Ovary (tissue), 9 donors: Measurements from ENCODE around the gene AKAP6. TPM values are rescaled to one million over a fixed set of nuclear protein-coding genes. Genes with fewer than 3 reads are reported as not detected.

ENCODE experiments used
- DNase-seq, 5 donors: peaks; one replicate each; pipeline ENCODE4 v3.0.0-alpha.2; 2019 to 2020
- H3K27ac ChIP-seq, 2 donors: fragments of 200-600 bp; one replicate each; pipeline versions ENCODE4 v1.5.1 to v1.8.0; 2019 to 2022
- H3K27me3 ChIP-seq: fragments of 200-600 bp; one replicate; pipeline ENCODE4 v1.8.0; 2022
- H3K36me3 ChIP-seq: fragments of 200-600 bp; sonication (generic); one replicate; pipeline ENCODE4 v1.5.1; 2019
- H3K4me1 ChIP-seq: one replicate; pipeline ENCODE4 v1.8.1; 2013; ENCODE audit warnings: mild to moderate bottlenecking, moderate library complexity; ENCODE audit not compliant: insufficient read depth
- H3K4me3 ChIP-seq: fragments of 200-600 bp; sonication (generic); one replicate; pipeline ENCODE4 v1.5.1; 2017
- H3K9me3 ChIP-seq, 2 donors: fragments of 200-600 bp in 1 of 2; sonication (generic) in 1 of 2; one replicate each; pipeline versions ENCODE4 v1.5.1 to v1.8.1; 2013 to 2019; ENCODE audit warnings: mild to moderate bottlenecking in 1 of 2, moderate library complexity in 1 of 2
- EP300 ChIP-seq: sonication (generic); formaldehyde crosslinking; IDR thresholded peaks from one replicate; pipeline ENCODE4 v1.6.1; 2017; ENCODE audit warnings: antibody characterized with exemption
- POLR2A ChIP-seq: fragments of 450-650 bp; IDR thresholded peaks from one replicate; pipeline ENCODE4 v1.6.1; 2017; ENCODE audit warnings: antibody characterized with exemption, mild to moderate bottlenecking, moderate library complexity
- WGBS, 3 donors: extraction: QIAGEN DNeasy Blood & Tissue Kit in 1 of 3; methylation state at CpG; one replicate each; pipeline versions ENCODE4 v1.1.5 to v1.1.7; 2013 to 2017; 5-methylcytosine and 5-hydroxymethylcytosine counted together
- intact Hi-C, 4 donors: fragments of 100-400 bp; cut with DNase I; formaldehyde crosslinking; loops; one replicate each; pipeline versions ENCODE4 v1.11.0 to v1.15.1; 2022 to 2023
- polyA plus RNA-seq, 2 donors: library from polyadenylated mRNA; stranded (reverse); fragments of 200-250 nt in 1 of 2; fragments of 350-450 nt in 1 of 2; fragmentation: Illumina TruSeq in 1 of 2; extraction: RNeasy Lipid Tissue Mini Kit (QIAGEN cat#74804) in 1 of 2; gene quantifications; one replicate each; pipeline ENCODE4 v1.2.3, GENCODE V29; 2013 to 2014
- total RNA-seq, 7 donors: library from RNA; depleted of rRNA in 2 of 7; stranded (reverse); fragments of >200 nt in 2 of 7; fragmentation: NEBNext Ultra II Directional in 3 of 7; extraction: Animal tissue kit (Norgen Biotek cat#: 25700) in 3 of 7; gene quantifications; one replicate each; pipeline versions ENCODE4 v1.1.0 to v1.2.4, GENCODE V29; 2016 to 2023
- TF ChIP-seq, protein P1 (sequence below), 3 donors: fragments of 450-650 bp in 2 of 3; fragments of 200-600 bp in 1 of 3; IDR thresholded peaks; one replicate each; pipeline versions ENCODE4 v1.5.1 to v1.8.0; 2016 to 2022; ENCODE audit warnings: antibody characterized with exemption in 3 of 3, mild to moderate bottlenecking in 1 of 3
- donor health status: DM: no; HTN: no; CAD: no; lungs with moderate emphysema.
- donor health status: DM: no; HTN: no; CAD: no.
- donor health status: Bipolar disorder and iron deficiency.
- donor health status: DM: yes; HTN: yes; CAD: no.
- donor health status: DM: no; HTN: no; CAD: no.
- donor health status: DM: yes; HTN: yes; CAD: no.

AKAP6 gene
- total and polyA plus RNA-seq, 9 donors: 2.3 to 13.1 (median 6.9) TPM

DNA sequence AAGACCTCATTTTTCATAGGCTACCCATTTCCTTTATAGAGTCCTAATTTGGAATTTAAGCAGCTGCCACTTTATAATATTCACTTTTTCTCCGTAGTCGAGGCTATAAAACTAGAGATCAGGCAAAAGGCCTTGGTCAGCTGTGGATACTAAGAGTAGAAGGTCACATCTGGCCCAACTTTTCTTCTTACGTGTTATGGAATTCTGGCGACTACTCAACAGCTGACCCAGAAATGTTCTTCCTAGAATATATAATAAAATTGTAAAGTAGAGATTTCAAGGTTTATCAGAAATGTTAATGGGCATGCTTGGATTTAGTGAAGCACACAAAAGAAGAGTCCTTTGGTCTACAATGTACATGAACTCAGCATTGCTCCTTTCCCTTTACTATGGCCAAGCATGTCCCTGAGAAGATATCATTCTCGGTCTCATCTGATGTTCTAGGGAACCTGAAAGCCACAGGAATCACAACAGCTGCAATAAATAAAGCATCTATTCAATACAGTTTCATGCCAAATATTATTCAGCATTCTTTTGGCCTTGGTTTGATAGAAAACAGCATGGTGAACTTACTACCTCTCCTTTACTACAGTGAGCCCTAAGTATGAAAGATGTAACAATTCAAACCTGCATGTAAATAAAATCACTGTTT lies 348.2 kb downstream of the AKAP6 start:
- intact Hi-C loops: no loop called here
- no peak for DNase-seq
- WGBS, 3 donors: 40 to 50% (median 41%) methylated on average over 5 of the region's 5 CpGs

DNA sequence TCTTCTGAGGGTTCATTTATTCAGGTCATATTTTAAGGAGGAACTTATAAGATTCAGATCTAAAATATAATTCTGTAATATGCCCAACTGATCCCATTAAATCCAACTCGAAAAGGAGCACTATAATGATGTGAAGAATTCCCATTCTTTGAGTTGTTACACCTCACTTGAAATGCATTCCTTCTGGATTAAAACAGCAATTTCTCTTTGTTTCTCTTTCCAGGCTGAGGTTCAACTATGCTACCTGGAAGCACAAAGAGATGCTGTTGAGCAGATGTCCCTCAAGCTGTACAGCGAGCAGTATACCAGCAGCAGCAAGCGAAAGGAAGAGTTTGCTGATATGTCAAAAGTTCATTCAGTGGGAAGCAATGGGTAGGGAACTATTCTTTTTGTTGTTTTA lies 349.0 kb downstream of the AKAP6 start:
- intact Hi-C loops: no loop called here
- no peak overlapping the region for H3K4me3 ChIP-seq
- no peaks in the 10 kb centered on the region for H3K4me1 ChIP-seq
- TF ChIP-seq, protein P1, sequence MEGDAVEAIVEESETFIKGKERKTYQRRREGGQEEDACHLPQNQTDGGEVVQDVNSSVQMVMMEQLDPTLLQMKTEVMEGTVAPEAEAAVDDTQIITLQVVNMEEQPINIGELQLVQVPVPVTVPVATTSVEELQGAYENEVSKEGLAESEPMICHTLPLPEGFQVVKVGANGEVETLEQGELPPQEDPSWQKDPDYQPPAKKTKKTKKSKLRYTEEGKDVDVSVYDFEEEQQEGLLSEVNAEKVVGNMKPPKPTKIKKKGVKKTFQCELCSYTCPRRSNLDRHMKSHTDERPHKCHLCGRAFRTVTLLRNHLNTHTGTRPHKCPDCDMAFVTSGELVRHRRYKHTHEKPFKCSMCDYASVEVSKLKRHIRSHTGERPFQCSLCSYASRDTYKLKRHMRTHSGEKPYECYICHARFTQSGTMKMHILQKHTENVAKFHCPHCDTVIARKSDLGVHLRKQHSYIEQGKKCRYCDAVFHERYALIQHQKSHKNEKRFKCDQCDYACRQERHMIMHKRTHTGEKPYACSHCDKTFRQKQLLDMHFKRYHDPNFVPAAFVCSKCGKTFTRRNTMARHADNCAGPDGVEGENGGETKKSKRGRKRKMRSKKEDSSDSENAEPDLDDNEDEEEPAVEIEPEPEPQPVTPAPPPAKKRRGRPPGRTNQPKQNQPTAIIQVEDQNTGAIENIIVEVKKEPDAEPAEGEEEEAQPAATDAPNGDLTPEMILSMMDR (IDR thresholded peaks at IDR 0.05): no peak
- no peak for TF ChIP-seq POLR2A
- no peak for TF ChIP-seq EP300
- DNase-seq: no peak
- no peaks in the 10 kb centered on the region for H3K36me3 ChIP-seq
- no peak overlapping the region for H3K27ac ChIP-seq
- WGBS, 3 donors: 91 to 95% (median 91%) methylated on average over 3 of the region's 3 CpGs
- H3K9me3 ChIP-seq: no peaks in the 10 kb centered on the region
- H3K27me3 ChIP-seq: no peaks in the 10 kb centered on the region

More for the DNA sequence above, 348.2 kb downstream of the AKAP6 start:
- H3K27me3 ChIP-seq: no peaks in the 10 kb centered on the region
- H3K9me3 ChIP-seq: no peaks in the 10 kb centered on the region
- H3K27ac ChIP-seq: no peak overlapping the region
- TF ChIP-seq EP300: no peak
- TF ChIP-seq POLR2A: no peak
- no peaks in the 10 kb centered on the region for H3K36me3 ChIP-seq
- H3K4me3 ChIP-seq: no peak overlapping the region
- H3K4me1 ChIP-seq: no peaks in the 10 kb centered on the region

DNA sequence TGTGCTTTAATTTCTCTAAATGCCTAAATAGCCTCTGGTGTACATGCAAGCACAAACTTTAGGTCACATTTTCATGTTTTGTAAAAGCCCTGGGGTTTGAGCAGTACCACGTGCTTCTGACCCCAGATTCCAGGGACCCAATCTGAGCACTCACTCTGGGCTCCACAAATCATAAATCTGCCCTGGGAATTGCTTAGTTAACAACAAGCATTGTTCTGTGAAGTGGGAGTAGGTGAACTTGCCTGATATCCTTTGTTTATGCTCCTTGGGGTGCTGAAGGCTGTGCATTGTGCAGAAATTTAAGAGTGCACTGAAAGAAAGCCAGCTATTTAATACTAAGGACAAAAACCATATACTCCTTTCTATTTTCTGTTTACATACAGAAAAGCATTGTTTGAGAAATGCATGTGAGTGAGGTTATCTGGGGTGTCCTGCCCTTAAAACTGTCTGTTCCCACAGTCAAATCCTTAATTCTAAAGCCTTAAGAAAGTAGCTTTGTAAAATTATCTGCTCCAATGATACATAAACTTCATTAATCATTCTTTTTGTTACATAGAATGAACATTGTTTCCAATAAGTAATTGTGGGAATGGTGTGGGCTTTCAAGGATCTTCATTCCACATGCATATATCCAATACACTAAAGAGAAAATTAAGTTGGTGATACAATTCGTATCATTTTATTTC lies 351.0 kb downstream of the AKAP6 start:
- no peaks in the 10 kb centered on the region for H3K36me3 ChIP-seq
- intact Hi-C loops: no loop called here
- no peak overlapping the region for H3K4me3 ChIP-seq
- no peak for DNase-seq
- no peaks in the 10 kb centered on the region for H3K4me1 ChIP-seq
- TF ChIP-seq POLR2A (no peak), EP300 (no peak)
- TF ChIP-seq, protein P1 (IDR thresholded peaks at IDR 0.05): no peak
- no peaks in the 10 kb centered on the region for H3K9me3 ChIP-seq
- WGBS, 3 donors: 46 to 57% (median 48%) methylated on average over 2 of the region's 2 CpGs
- no peak overlapping the region for H3K27ac ChIP-seq
- no peaks in the 10 kb centered on the region for H3K27me3 ChIP-seq

DNA sequence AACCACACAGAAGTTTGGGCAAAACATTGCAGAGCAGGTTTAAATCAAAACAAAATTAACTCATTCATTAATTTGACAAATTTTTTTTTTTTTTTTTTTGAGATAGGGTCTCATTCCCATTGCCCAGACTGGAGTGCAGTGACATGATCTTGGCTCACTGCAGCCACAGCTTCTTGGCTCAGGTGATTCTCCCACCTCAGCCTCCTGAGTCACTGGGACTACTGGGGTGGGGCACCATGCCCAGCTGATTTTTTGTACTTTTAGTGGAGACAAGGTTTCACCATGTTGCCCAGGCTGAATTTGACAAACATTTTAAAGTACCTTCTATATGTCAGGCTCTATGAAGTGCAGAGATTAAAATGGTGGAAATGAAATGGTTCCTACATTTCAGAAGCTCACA lies 352.5 kb downstream of the AKAP6 start:
- H3K9me3 ChIP-seq: no peaks in the 10 kb centered on the region
- TF ChIP-seq, protein P1 (IDR thresholded peaks at IDR 0.05): no peak
- TF ChIP-seq POLR2A: no peak
- no peak for TF ChIP-seq EP300
- intact Hi-C loops: no loop called here
- no peak for DNase-seq
- no peak overlapping the region for H3K4me3 ChIP-seq
- H3K36me3 ChIP-seq: no peaks in the 10 kb centered on the region
- H3K27ac ChIP-seq: no peak overlapping the region
- no peaks in the 10 kb centered on the region for H3K4me1 ChIP-seq
- no peaks in the 10 kb centered on the region for H3K27me3 ChIP-seq

DNA sequence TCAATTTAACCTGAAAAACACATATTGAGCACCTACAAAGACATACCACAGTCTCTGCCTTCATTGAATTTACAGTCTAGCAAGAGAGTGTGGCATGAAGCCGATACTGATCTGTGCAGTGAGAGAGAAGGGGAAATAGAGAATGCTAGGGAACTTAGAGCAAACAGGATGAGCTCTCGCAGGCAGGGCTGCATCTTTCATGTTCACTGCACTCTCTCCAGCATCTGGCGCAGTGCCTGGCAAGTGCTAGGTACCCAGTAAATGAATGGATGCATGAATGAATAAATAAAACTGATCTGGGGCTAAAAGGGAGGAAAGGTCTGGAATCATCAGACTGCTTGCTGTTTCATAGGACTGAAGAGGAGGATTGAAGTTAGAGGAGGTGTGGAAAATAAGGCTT lies 353.1 kb downstream of the AKAP6 start:
- DNase-seq: no peak
- no peak for TF ChIP-seq EP300
- TF ChIP-seq, protein P1 (IDR thresholded peaks at IDR 0.05): no peak
- TF ChIP-seq POLR2A: no peak
- H3K27me3 ChIP-seq: no peaks in the 10 kb centered on the region
- H3K36me3 ChIP-seq: no peaks in the 10 kb centered on the region
- no peaks in the 10 kb centered on the region for H3K9me3 ChIP-seq
- no peak overlapping the region for H3K4me3 ChIP-seq
- no peaks in the 10 kb centered on the region for H3K4me1 ChIP-seq
- H3K27ac ChIP-seq: no peak overlapping the region
- intact Hi-C loops: no loop called here
- WGBS, 3 donors: 75 to 85% (median 76%) methylated on average over 3 of the region's 3 CpGs
